Suprapubic skin (tissue), 4 donors: ENCODE measurements around the gene PEA15. TPM values are rescaled to one million over a fixed set of nuclear protein-coding genes. Genes with fewer than 3 reads are reported as not detected.

ENCODE experiments used
- DNase-seq, 2 donors: peaks; one replicate each; pipeline ENCODE4 v3.0.0-alpha.2; 2019; ENCODE audit warnings: low spot score in 2 of 2
- H3K27ac ChIP-seq: fragments of 200-600 bp; sonication (generic); one replicate; pipeline ENCODE4 v1.5.1; 2019
- H3K27me3 ChIP-seq: fragments of 200-600 bp; sonication (generic); one replicate; pipeline ENCODE4 v1.5.1; 2019
- H3K36me3 ChIP-seq: fragments of 200-600 bp; sonication (generic); one replicate; pipeline ENCODE4 v1.5.1; 2019
- H3K4me1 ChIP-seq: fragments of 200-600 bp; sonication (generic); one replicate; pipeline ENCODE4 v1.5.1; 2019
- H3K4me3 ChIP-seq: fragments of 200-600 bp; sonication (generic); one replicate; pipeline ENCODE4 v1.5.1; 2019; ENCODE audit warnings: mild to moderate bottlenecking
- H3K9me3 ChIP-seq: fragments of 200-600 bp; sonication (generic); one replicate; pipeline ENCODE4 v1.5.1; 2019
- EP300 ChIP-seq: sonication (generic); formaldehyde crosslinking; IDR thresholded peaks from one replicate; pipeline ENCODE4 v1.6.1; 2017; ENCODE audit warnings: antibody characterized with exemption
- POLR2A ChIP-seq, 2 donors: fragments of 450-650 bp; IDR thresholded peaks; one replicate each; pipeline ENCODE4 v1.6.1; 2017; ENCODE audit warnings: antibody characterized with exemption in 2 of 2, mild to moderate bottlenecking in 2 of 2, moderate library complexity in 2 of 2
- POLR2AphosphoS5 ChIP-seq, 3 donors: sonication (generic); formaldehyde crosslinking; IDR thresholded peaks; one replicate each; pipeline ENCODE4 v1.6.1; 2017; ENCODE audit warnings: antibody characterized with exemption in 3 of 3
- WGBS: methylation state at CpG from one replicate; pipeline ENCODE4 v1.1.5; 2018; 5-methylcytosine and 5-hydroxymethylcytosine counted together
- total RNA-seq, 4 donors: library from RNA; depleted of rRNA; stranded (reverse); fragments of >200 nt; gene quantifications; one replicate each; pipeline ENCODE4 v1.1.0, GENCODE V29; 2016
- TF ChIP-seq, protein P1 (sequence below), 2 donors: fragments of 200-600 bp in 1 of 2; fragments of 450-650 bp in 1 of 2; sonication (generic) in 1 of 2; IDR thresholded peaks; one replicate each; pipeline ENCODE4 v1.5.1; 2016 to 2019; ENCODE audit warnings: antibody characterized with exemption in 2 of 2, mild to moderate bottlenecking in 1 of 2, moderate library complexity in 1 of 2

PEA15 gene
- total RNA-seq, 4 donors from 2014 or later: 51.0 to 82.6 (median 61.5) TPM

DNA sequence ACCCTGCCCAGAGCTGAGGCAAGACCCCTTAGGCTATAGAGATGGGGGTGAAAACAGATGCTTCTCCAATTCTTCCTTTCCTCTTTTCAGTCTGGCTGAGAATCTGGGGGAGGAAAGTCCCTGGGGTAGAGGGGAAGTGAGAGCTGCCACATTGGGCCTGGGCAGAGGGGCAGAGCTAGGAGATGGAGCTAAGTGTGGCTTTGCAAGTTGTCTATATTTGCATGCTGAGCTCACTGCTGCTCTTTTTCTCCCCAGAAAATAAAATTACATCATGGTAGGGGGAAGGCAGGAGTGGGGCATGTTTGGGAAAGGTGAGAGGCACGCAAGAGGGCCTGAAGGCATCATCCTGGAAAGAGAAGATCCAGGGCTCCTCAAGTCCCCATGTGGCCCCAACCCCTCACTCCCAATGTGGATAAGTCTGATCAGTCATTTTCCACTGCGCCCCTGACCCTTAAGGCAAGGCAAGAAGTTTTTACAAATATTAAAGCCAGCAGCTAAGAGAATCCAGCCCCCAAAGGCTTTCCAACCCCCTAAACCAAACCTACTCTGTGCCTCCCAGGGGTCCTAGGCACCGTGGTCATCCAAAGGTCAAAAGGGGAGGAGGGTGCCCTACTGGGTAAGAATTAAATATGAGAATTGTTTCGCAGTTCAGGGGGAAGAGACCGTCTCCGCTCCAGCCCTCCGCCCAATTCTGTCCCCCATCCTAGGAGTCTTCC, 500 bp upstream of the PEA15 start:
- Histone ChIP-seq H3K36me3 (peaks cover 10% of the 10 kb centered on the region), H3K4me1 (peaks cover 47% of the 10 kb centered on the region), H3K4me3 (peak overlapping the region; percentile 87), H3K27me3 (no peaks in the 10 kb centered on the region), H3K27ac (peak overlapping the region; percentile 96), H3K9me3 (no peaks in the 10 kb centered on the region)
- TF ChIP-seq POLR2A (IDR thresholded peaks at IDR 0.05) (no peak), POLR2AphosphoS5 (IDR thresholded peaks at IDR 0.05) (no peak), EP300 (no peak)
- TF ChIP-seq, protein P1, sequence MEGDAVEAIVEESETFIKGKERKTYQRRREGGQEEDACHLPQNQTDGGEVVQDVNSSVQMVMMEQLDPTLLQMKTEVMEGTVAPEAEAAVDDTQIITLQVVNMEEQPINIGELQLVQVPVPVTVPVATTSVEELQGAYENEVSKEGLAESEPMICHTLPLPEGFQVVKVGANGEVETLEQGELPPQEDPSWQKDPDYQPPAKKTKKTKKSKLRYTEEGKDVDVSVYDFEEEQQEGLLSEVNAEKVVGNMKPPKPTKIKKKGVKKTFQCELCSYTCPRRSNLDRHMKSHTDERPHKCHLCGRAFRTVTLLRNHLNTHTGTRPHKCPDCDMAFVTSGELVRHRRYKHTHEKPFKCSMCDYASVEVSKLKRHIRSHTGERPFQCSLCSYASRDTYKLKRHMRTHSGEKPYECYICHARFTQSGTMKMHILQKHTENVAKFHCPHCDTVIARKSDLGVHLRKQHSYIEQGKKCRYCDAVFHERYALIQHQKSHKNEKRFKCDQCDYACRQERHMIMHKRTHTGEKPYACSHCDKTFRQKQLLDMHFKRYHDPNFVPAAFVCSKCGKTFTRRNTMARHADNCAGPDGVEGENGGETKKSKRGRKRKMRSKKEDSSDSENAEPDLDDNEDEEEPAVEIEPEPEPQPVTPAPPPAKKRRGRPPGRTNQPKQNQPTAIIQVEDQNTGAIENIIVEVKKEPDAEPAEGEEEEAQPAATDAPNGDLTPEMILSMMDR (IDR thresholded peaks at IDR 0.05): no peak
- 20% methylated on average over 7 of the region's 7 CpGs for WGBS
- DNase-seq: no peak

DNA sequence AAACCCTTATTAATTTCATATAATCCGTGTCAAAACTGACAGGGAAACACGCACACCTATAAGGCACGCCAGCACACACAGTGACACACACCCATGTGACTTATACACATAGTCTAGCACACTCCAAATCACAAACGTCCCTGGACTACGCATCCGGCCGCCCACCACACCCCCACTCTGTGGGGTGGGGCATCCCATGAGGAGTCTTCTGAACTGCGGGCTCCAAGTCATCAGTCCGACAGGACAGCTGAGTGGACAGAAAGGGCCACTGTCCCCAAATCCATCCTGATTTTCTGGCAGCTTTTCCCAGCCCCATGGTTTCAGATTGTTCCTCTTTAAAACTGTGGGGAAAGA, 829 bp downstream of the PEA15 start:
- Histone ChIP-seq H3K36me3 (peaks cover 15% of the 10 kb centered on the region), H3K27ac (peak overlapping the region; percentile 96), H3K4me3 (peak overlapping the region; percentile 87), H3K27me3 (no peaks in the 10 kb centered on the region), H3K9me3 (no peaks in the 10 kb centered on the region), H3K4me1 (peaks cover 61% of the 10 kb centered on the region)
- 3% methylated on average over 9 of the region's 9 CpGs for WGBS
- TF ChIP-seq POLR2A (IDR thresholded peaks at IDR 0.05) (no peak), EP300 (no peak), POLR2AphosphoS5 (IDR thresholded peaks at IDR 0.05) (no peak)
- TF ChIP-seq, protein P1 (IDR thresholded peaks at IDR 0.05): no peak
- DNase-seq: peak; percentile 60 to 81

DNA sequence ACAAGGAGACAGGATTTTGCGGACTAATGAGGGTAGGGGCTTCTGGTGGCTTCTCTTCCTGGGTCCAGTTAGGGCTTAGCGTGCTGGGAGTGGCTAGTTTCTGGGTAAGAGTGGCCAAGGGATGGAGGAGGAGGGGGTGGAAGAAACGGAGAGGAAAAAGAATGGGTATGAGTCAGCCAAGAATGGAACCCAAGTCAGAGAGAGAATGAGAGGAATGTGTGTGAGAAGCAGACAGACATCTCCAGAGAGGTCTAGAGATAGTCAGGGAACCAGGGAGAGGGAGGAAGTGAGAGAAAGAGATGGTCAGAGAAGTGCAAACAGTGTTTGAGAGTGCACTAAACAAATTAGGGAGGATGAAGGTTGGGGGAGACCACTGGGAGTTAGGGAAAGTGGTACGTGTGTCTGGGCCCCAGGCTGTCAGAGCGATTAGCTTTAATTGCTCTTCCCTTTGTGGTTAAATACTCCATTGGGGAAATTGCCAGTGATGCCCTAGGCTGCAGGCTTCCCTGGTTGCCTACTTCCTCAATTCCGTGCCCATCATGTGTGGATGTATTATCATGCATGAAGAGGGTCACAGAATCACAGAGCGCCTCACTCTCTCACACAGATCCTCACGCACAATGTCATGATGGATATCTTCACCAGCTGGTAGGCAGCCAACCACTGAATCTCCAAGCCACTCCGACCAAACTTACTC, 1.4 kb downstream of the PEA15 start:
- peak overlapping the region; percentile 87 for H3K4me3 ChIP-seq
- peak overlapping the region; percentile 96 for H3K27ac ChIP-seq
- 40% methylated on average over 9 of the region's 9 CpGs for WGBS
- peak in 1 of 2 donors; percentile 49 for DNase-seq
- no peaks in the 10 kb centered on the region for H3K9me3 ChIP-seq
- TF ChIP-seq, protein P1 (IDR thresholded peaks at IDR 0.05): no peak
- TF ChIP-seq POLR2A (IDR thresholded peaks at IDR 0.05) (no peak), EP300 (no peak), POLR2AphosphoS5 (IDR thresholded peaks at IDR 0.05) (no peak)
- H3K27me3 ChIP-seq: no peaks in the 10 kb centered on the region
- peaks cover 61% of the 10 kb centered on the region for H3K4me1 ChIP-seq
- peaks cover 20% of the 10 kb centered on the region for H3K36me3 ChIP-seq

DNA sequence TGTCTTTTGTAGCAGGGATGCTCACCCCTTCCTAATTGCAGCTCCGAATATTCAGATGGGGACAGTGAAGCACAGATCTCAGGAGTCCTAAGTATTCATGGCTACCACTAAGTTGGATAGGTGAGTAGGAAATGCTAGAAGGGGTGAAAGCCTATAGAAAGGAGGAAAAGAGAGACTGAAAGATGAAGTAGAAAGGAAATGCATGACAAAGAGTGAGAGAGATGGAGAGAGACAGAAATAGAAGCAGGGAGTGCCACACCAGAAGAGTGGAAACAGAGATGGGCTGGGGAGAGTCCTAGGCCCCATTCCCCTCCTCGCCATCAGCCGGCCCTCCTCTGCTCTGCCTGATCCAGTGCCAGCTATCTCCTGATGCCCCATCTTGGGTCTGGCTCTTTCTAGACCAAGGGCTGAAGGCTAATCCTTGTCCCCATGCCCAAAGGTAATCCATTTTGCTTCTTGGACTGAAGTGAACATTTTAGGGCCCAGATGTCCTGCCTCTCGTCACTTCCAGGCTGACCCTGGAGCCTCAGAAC, 2.0 kb downstream of the PEA15 start:
- Histone ChIP-seq H3K27me3 (no peaks in the 10 kb centered on the region), H3K9me3 (no peaks in the 10 kb centered on the region), H3K4me3 (peak overlapping the region; percentile 87), H3K36me3 (peaks cover 24% of the 10 kb centered on the region), H3K4me1 (peaks cover 61% of the 10 kb centered on the region), H3K27ac (no peak overlapping the region)
- WGBS: 87% methylated on average over 4 of the region's 4 CpGs
- no peak for DNase-seq
- no peak for TF ChIP-seq EP300
- TF ChIP-seq POLR2AphosphoS5 (IDR thresholded peaks at IDR 0.05): no peak
- TF ChIP-seq POLR2A (IDR thresholded peaks at IDR 0.05): no peak
- TF ChIP-seq, protein P1 (IDR thresholded peaks at IDR 0.05): no peak
